NCI-H1048 (cell line): Measurements from ENCODE around the gene GOLGA6C.
"Not testable (repeated sequence)": the region's sequence is repeated elsewhere in the genome, so short reads cannot be mapped to it uniquely, and the experiment has no call there.

ENCODE experiments used
- DNase-seq: peaks from one replicate; lab custom pipeline; 2025; lab: John Stamatoyannopoulos, UW

Gene GOLGA6C

GRCh38 chr15:75227663-75228280, 30.4 kb upstream of the GOLGA6C start:
- no peak for DNase-seq

GRCh38 chr15:75228787-75229186, 29.3 kb upstream of the GOLGA6C start:
- no peak for DNase-seq

- no peak for DNase-seq
Observed at GRCh38 chr15:75229191-75230015, 28.7 kb upstream of the GOLGA6C start.

GRCh38 chr15:75230016-75230343, 28.2 kb upstream of the GOLGA6C start:
- DNase-seq: no peak

GRCh38 chr15:75230551-75231371, 27.4 kb upstream of the GOLGA6C start:
- no peak for DNase-seq

- no peak for DNase-seq
Observed at GRCh38 chr15:75231836-75232235, 26.3 kb upstream of the GOLGA6C start.

GRCh38 chr15:75232252-75232813, 25.8 kb upstream of the GOLGA6C start:
- no peak for DNase-seq

GRCh38 chr15:75232826-75233503, 25.2 kb upstream of the GOLGA6C start:
- DNase-seq: no peak

- DNase-seq: no peak
Observed at GRCh38 chr15:75233504-75234190, 24.5 kb upstream of the GOLGA6C start.

GRCh38 chr15:75234191-75234810, 23.8 kb upstream of the GOLGA6C start:
- no peak for DNase-seq

- DNase-seq: no peak
Observed at GRCh38 chr15:75235051-75235673, 23.0 kb upstream of the GOLGA6C start.

GRCh38 chr15:75235760-75236729, 22.1 kb upstream of the GOLGA6C start:
- no peak for DNase-seq

GRCh38 chr15:75237316-75237982, 20.7 kb upstream of the GOLGA6C start:
- DNase-seq: no peak

GRCh38 chr15:75238150-75238549, 20.0 kb upstream of the GOLGA6C start:
- no peak for DNase-seq

GRCh38 chr15:75245741-75246140, 12.4 kb upstream of the GOLGA6C start:
- DNase-seq: not testable (repeated sequence)

GRCh38 chr15:75248991-75249390, 9.1 kb upstream of the GOLGA6C start:
- DNase-seq: not testable (repeated sequence)

- no peak for DNase-seq
Observed at GRCh38 chr15:75249726-75250125, 8.4 kb upstream of the GOLGA6C start.

- not testable (repeated sequence) for DNase-seq
Observed at GRCh38 chr15:75251343-75251742, 6.8 kb upstream of the GOLGA6C start.

- not testable (repeated sequence) for DNase-seq
Observed at GRCh38 chr15:75252285-75252684, 5.8 kb upstream of the GOLGA6C start.
